Muscle of leg (tissue), 11 donors: ENCODE measurements around the gene DHRS1. TPM values are rescaled to one million over a fixed set of nuclear protein-coding genes. Genes with fewer than 3 reads are reported as not detected.
A peak's percentile ranks its signal among the peaks of the same experiment; 100 is the strongest.
"Not testable (repeated sequence)": the region's sequence is repeated elsewhere in the genome, so short reads cannot be mapped to it uniquely, and the experiment has no call there.

Source experiments
- DNase-seq: peaks from one replicate; pipeline ENCODE4 v3.0.0; 2013
- H3K27ac ChIP-seq: one replicate; pipeline ENCODE4 v1.5.1; 2013; ENCODE audit warnings: mild to moderate bottlenecking, low read length, control low read depth
- H3K27me3 ChIP-seq: one replicate; pipeline ENCODE4 v1.6.1; 2013; ENCODE audit warnings: low read length; ENCODE audit not compliant: control insufficient read depth, insufficient read depth
- H3K36me3 ChIP-seq: one replicate; pipeline ENCODE4 v1.6.1; 2013; ENCODE audit warnings: low read length; ENCODE audit not compliant: control insufficient read depth, insufficient read depth
- H3K4me1 ChIP-seq: one replicate; pipeline ENCODE4 v1.6.1; 2013; ENCODE audit warnings: low read length; ENCODE audit not compliant: control insufficient read depth, insufficient read depth
- H3K4me3 ChIP-seq: one replicate; pipeline ENCODE4 v1.5.1; 2013; ENCODE audit warnings: low read length, control low read depth
- H3K9me3 ChIP-seq: replicated peaks from 2 replicates; pipeline ENCODE4 v1.6.1; 2013; ENCODE audit warnings: low read depth, low read length; ENCODE audit not compliant: control insufficient read depth
- WGBS: methylation state at CpG from one replicate; pipeline ENCODE4 v1.1.5; 2013; ENCODE audit warnings: missing lambda C conversion rate; ENCODE audit not compliant: insufficient coverage; 5-methylcytosine and 5-hydroxymethylcytosine counted together
- polyA plus RNA-seq, 8 donors: library from polyadenylated mRNA; unstranded; fragments of 120-200 nt; gene quantifications; one replicate each; pipeline versions ENCODE4 v1.2.1 to v1.2.3, GENCODE V29; 2013; ENCODE audit warnings: inconsistent platforms in 1 of 8, low replicate concordance in 1 of 8; ENCODE audit not compliant: insufficient read length in 8 of 8, insufficient read depth in 1 of 8
- total RNA-seq: library from RNA; stranded (reverse); fragments of 120-200 nt; gene quantifications from one replicate; pipeline ENCODE4 v1.2.4, GENCODE V29; 2013

The DHRS1 gene
- total and polyA plus RNA-seq, 9 donors: 6.9 to 24.5 (median 16.7) TPM

GRCh38 chr14:24250354-24250753, 49.2 kb downstream of the DHRS1 start:
- Histone ChIP-seq H3K4me1 (no peaks in the 10 kb centered on the region), H3K36me3 (peaks cover 5% of the 10 kb centered on the region), H3K9me3 (no peaks in the 10 kb centered on the region), H3K27me3 (no peaks in the 10 kb centered on the region), H3K4me3 (no peak overlapping the region), H3K27ac (no peak overlapping the region)
- WGBS: 47% methylated on average over 4 of the region's 4 CpGs
- no peak for DNase-seq

- H3K4me3 ChIP-seq: no peak overlapping the region
- H3K4me1 ChIP-seq: no peaks in the 10 kb centered on the region
- no peak for DNase-seq
- H3K9me3 ChIP-seq: no peaks in the 10 kb centered on the region
- H3K27me3 ChIP-seq: no peaks in the 10 kb centered on the region
- peaks cover under 1% of the 10 kb centered on the region for H3K36me3 ChIP-seq
- no peak overlapping the region for H3K27ac ChIP-seq
- 71% methylated on average over 9 of the region's 13 CpGs for WGBS
These were observed 50.2 kb downstream of the DHRS1 start for GRCh38 chr14:24249230-24250021.

- no peaks in the 10 kb centered on the region for H3K9me3 ChIP-seq
- no peak overlapping the region for H3K4me3 ChIP-seq
- no peaks in the 10 kb centered on the region for H3K36me3 ChIP-seq
- peaks cover 9% of the 10 kb centered on the region for H3K4me1 ChIP-seq
- DNase-seq: no peak
- no peak overlapping the region for H3K27ac ChIP-seq
- H3K27me3 ChIP-seq: no peaks in the 10 kb centered on the region
- 68% methylated on average over 6 of the region's 7 CpGs for WGBS
These were observed 52.2 kb downstream of the DHRS1 start for GRCh38 chr14:24247422-24247821.

GRCh38 chr14:24246765-24247212, 52.8 kb downstream of the DHRS1 start:
- WGBS: 93% methylated on average over 3 of the region's 3 CpGs

GRCh38 chr14:24245350-24245749, 54.2 kb downstream of the DHRS1 start:
- peaks cover 24% of the 10 kb centered on the region for H3K4me1 ChIP-seq
- H3K27me3 ChIP-seq, DNase-seq, H3K36me3 ChIP-seq, H3K9me3 ChIP-seq, H3K27ac ChIP-seq, H3K4me3 ChIP-seq: not testable (repeated sequence)
- 96% methylated on average over 10 of the region's 11 CpGs for WGBS

More at GRCh38 chr14:24246765-24247212, 52.8 kb downstream of the DHRS1 start:
- Histone ChIP-seq H3K4me3 (no peak overlapping the region), H3K36me3 (no peaks in the 10 kb centered on the region), H3K9me3 (no peaks in the 10 kb centered on the region), H3K27me3 (no peaks in the 10 kb centered on the region), H3K4me1 (peaks cover 10% of the 10 kb centered on the region), H3K27ac (no peak overlapping the region)
- DNase-seq: no peak

GRCh38 chr14:24243336-24243836, 56.2 kb downstream of the DHRS1 start:
- Histone ChIP-seq H3K4me3 (peak overlapping the region; percentile 86), H3K27me3 (no peaks in the 10 kb centered on the region), H3K9me3 (no peaks in the 10 kb centered on the region), H3K36me3 (peaks cover 28% of the 10 kb centered on the region), H3K4me1 (peaks cover 29% of the 10 kb centered on the region), H3K27ac (peak overlapping the region; percentile 99)
- 60% methylated on average over 2 of the region's 10 CpGs for WGBS
- peak; percentile 39 for DNase-seq

- DNase-seq: peak; percentile 97
- H3K4me1 ChIP-seq: peaks cover 29% of the 10 kb centered on the region
- H3K27me3 ChIP-seq: no peaks in the 10 kb centered on the region
- peak overlapping the region; percentile 99 for H3K27ac ChIP-seq
- WGBS: 1% methylated on average over 37 of the region's 39 CpGs
- H3K4me3 ChIP-seq: peak overlapping the region; percentile 86
- H3K36me3 ChIP-seq: peaks cover 43% of the 10 kb centered on the region
- no peaks in the 10 kb centered on the region for H3K9me3 ChIP-seq
These were observed 57.6 kb downstream of the DHRS1 start for GRCh38 chr14:24241829-24242443.

Other genes with a start within 250 kb of the DHRS1 start
Only the 30 nearest of the 34 such genes appear.
- 43.7 TPM for gene DCAF11, start 185.0 kb downstream of the DHRS1 start, total RNA-seq
- gene DCAF11, start 185.0 kb downstream of the DHRS1 start, polyA plus RNA-seq: 10 to 100 TPM; 40.2 to 47.8 (median 42.5) TPM
- gene NRL, start 184.8 kb downstream of the DHRS1 start, total RNA-seq: 1.6 TPM
- gene NRL, start 184.8 kb downstream of the DHRS1 start, polyA plus RNA-seq: 1 to 10 TPM in 7 of 8 donors, under 1 TPM in 1; 0.96 to 2.2 (median 1.8) TPM
- 170 TPM for gene FITM1, start 169.1 kb downstream of the DHRS1 start, total RNA-seq
- gene FITM1, start 169.1 kb downstream of the DHRS1 start, polyA plus RNA-seq: 100 to 1,000 TPM in 7 of 8 donors, 10 to 100 TPM in 1; 80.7 to 168 (median 124) TPM
- 110 TPM for gene PSME1, start 163.6 kb downstream of the DHRS1 start, total RNA-seq
- gene PSME1, start 163.6 kb downstream of the DHRS1 start, polyA plus RNA-seq: 100 to 1,000 TPM; 103 to 130 (median 116) TPM
- 29.9 TPM for gene EMC9, start 158.2 kb downstream of the DHRS1 start, total RNA-seq
- gene EMC9, start 158.2 kb downstream of the DHRS1 start, polyA plus RNA-seq: 10 to 100 TPM; 22.4 to 40.0 (median 29.4) TPM
- gene PSME2, start 153.2 kb downstream of the DHRS1 start, total RNA-seq: 100 TPM
- 10 to 100 TPM; 82.8 to 97.6 (median 93.2) TPM for gene PSME2, start 153.2 kb downstream of the DHRS1 start, polyA plus RNA-seq
- gene RNF31, start 152.3 kb downstream of the DHRS1 start, total RNA-seq: 36.4 TPM
- 10 to 100 TPM; 27.3 to 37.0 (median 35.8) TPM for gene RNF31, start 152.3 kb downstream of the DHRS1 start, polyA plus RNA-seq
- 24.9 TPM for gene IRF9, start 138.5 kb downstream of the DHRS1 start, total RNA-seq
- 10 to 100 TPM; 24.0 to 36.3 (median 27.3) TPM for gene IRF9, start 138.5 kb downstream of the DHRS1 start, polyA plus RNA-seq
- 2.1 TPM for gene REC8, start 127.7 kb downstream of the DHRS1 start, total RNA-seq
- 10 to 100 TPM in 5 of 8 donors, 1 to 10 TPM in 3; 6.7 to 18.1 (median 10.9) TPM for gene REC8, start 127.7 kb downstream of the DHRS1 start, polyA plus RNA-seq
- 19.9 TPM for gene IPO4, start 111.0 kb downstream of the DHRS1 start, total RNA-seq
- 10 to 100 TPM; 25.0 to 37.5 (median 29.8) TPM for gene IPO4, start 111.0 kb downstream of the DHRS1 start, polyA plus RNA-seq
- gene TM9SF1, start 104.3 kb downstream of the DHRS1 start, total RNA-seq: 29.6 TPM
- 10 to 100 TPM; 14.7 to 22.2 (median 20.1) TPM for gene TM9SF1, start 104.3 kb downstream of the DHRS1 start, polyA plus RNA-seq
- gene TSSK4, start 94.1 kb downstream of the DHRS1 start, total RNA-seq: not detected
- gene TSSK4, start 94.1 kb downstream of the DHRS1 start, polyA plus RNA-seq: 1 to 10 TPM; 1.6 to 5.5 (median 3.8) TPM
- gene CHMP4A, start 86.3 kb downstream of the DHRS1 start, total RNA-seq: 29.8 TPM
- 10 to 100 TPM; 31.2 to 45.1 (median 41.8) TPM for gene CHMP4A, start 86.3 kb downstream of the DHRS1 start, polyA plus RNA-seq
- gene MDP1, start 83.7 kb downstream of the DHRS1 start, total RNA-seq: 24.9 TPM
- 10 to 100 TPM in 1 of 8 donors, 1 to 10 TPM in 7; 7.4 to 11.6 (median 8.5) TPM for gene MDP1, start 83.7 kb downstream of the DHRS1 start, polyA plus RNA-seq
- gene NEDD8, start 67.4 kb downstream of the DHRS1 start, total RNA-seq: 245 TPM
- 100 to 1,000 TPM; 180 to 243 (median 216) TPM for gene NEDD8, start 67.4 kb downstream of the DHRS1 start, polyA plus RNA-seq
- gene GMPR2, start 66.9 kb downstream of the DHRS1 start, total RNA-seq: 44.6 TPM
- gene GMPR2, start 66.9 kb downstream of the DHRS1 start, polyA plus RNA-seq: 10 to 100 TPM; 41.9 to 59.7 (median 48.9) TPM
- 35.5 TPM for gene TINF2, start 57.2 kb downstream of the DHRS1 start, total RNA-seq
- 10 to 100 TPM; 37.9 to 44.3 (median 40.9) TPM for gene TINF2, start 57.2 kb downstream of the DHRS1 start, polyA plus RNA-seq
- 0.71 TPM for gene TGM1, start 36.6 kb downstream of the DHRS1 start, total RNA-seq
- 1 to 10 TPM in 6 of 8 donors, under 1 TPM in 2; 0.84 to 3.0 (median 1.2) TPM for gene TGM1, start 36.6 kb downstream of the DHRS1 start, polyA plus RNA-seq
- gene RABGGTA, start 28.2 kb downstream of the DHRS1 start, total RNA-seq: 8.5 TPM
- gene RABGGTA, start 28.2 kb downstream of the DHRS1 start, polyA plus RNA-seq: 10 to 100 TPM; 12.4 to 21.5 (median 14.5) TPM
- 15.7 TPM for gene NOP9, start 70 bp upstream of the DHRS1 start, total RNA-seq
- 10 to 100 TPM; 18.1 to 23.9 (median 20.3) TPM for gene NOP9, start 70 bp upstream of the DHRS1 start, polyA plus RNA-seq
- gene CIDEB, start 8.2 kb upstream of the DHRS1 start, total RNA-seq: 13.4 TPM
- 10 to 100 TPM in 7 of 8 donors, 1 to 10 TPM in 1; 8.9 to 21.1 (median 15.3) TPM for gene CIDEB, start 8.2 kb upstream of the DHRS1 start, polyA plus RNA-seq
- 1.9 TPM for gene LTB4R2, start 10.4 kb upstream of the DHRS1 start, total RNA-seq
- 1 to 10 TPM; 1.1 to 4.4 (median 2.8) TPM for gene LTB4R2, start 10.4 kb upstream of the DHRS1 start, polyA plus RNA-seq
- gene LTB4R, start 11.7 kb upstream of the DHRS1 start, total RNA-seq: 2.5 TPM
- gene LTB4R, start 11.7 kb upstream of the DHRS1 start, polyA plus RNA-seq: 1 to 10 TPM; 2.1 to 5.9 (median 3.5) TPM
- gene ADCY4, start 35.3 kb upstream of the DHRS1 start, total RNA-seq: 7.0 TPM
- 10 to 100 TPM in 6 of 8 donors, 1 to 10 TPM in 2; 9.4 to 18.7 (median 13.9) TPM for gene ADCY4, start 35.3 kb upstream of the DHRS1 start, polyA plus RNA-seq
- 2.0 TPM for gene RIPK3, start 40.2 kb upstream of the DHRS1 start, total RNA-seq
- gene RIPK3, start 40.2 kb upstream of the DHRS1 start, polyA plus RNA-seq: 1 to 10 TPM; 1.1 to 3.6 (median 1.3) TPM
- 54.5 TPM for gene NFATC4, start 68.4 kb upstream of the DHRS1 start, total RNA-seq
- gene NFATC4, start 68.4 kb upstream of the DHRS1 start, polyA plus RNA-seq: 10 to 100 TPM; 35.2 to 71.1 (median 50.8) TPM
- gene NYNRIN, start 99.2 kb upstream of the DHRS1 start, total RNA-seq: 16.5 TPM
- 10 to 100 TPM; 18.5 to 45.3 (median 30.3) TPM for gene NYNRIN, start 99.2 kb upstream of the DHRS1 start, polyA plus RNA-seq
- gene CBLN3, start 129.9 kb upstream of the DHRS1 start, total RNA-seq: 1.2 TPM
- gene CBLN3, start 129.9 kb upstream of the DHRS1 start, polyA plus RNA-seq: 1 to 10 TPM; 1.4 to 2.4 (median 1.7) TPM
- 35.6 TPM for gene KHNYN, start 130.2 kb upstream of the DHRS1 start, total RNA-seq
- 10 to 100 TPM; 28.3 to 40.8 (median 35.4) TPM for gene KHNYN, start 130.2 kb upstream of the DHRS1 start, polyA plus RNA-seq
- 18.8 TPM for gene SDR39U1, start 143.0 kb upstream of the DHRS1 start, total RNA-seq
- gene SDR39U1, start 143.0 kb upstream of the DHRS1 start, polyA plus RNA-seq: 10 to 100 TPM; 40.6 to 65.3 (median 53.8) TPM